B cell (primary cell): ENCODE results near the gene SCFD1. TPM values are rescaled to one million over a fixed set of nuclear protein-coding genes. Genes with fewer than 3 reads are reported as not detected.

ENCODE experiments used
- ATAC-seq: fragments of 200-7000 bp; cut with Tn5 transposase; one replicate; pipeline ENCODE4 v1.10.0; 2021; ENCODE audit warnings: low read depth, mild to moderate bottlenecking, moderate number of reproducible peaks, moderate library complexity
- CTCF ChIA-PET: fragments of 350-600 bp; sonication (Branson Sonifier 250); formaldehyde crosslinking; loops from one replicate; lab custom pipeline; 2021; ENCODE audit warnings: antibody characterized with exemption, inconsistent platforms; lab: Charles Lee
- POLR2A ChIA-PET: fragments of 350-600 bp; sonication (Branson Sonifier 250); formaldehyde crosslinking; loops from one replicate; lab custom pipeline; 2021; ENCODE audit warnings: antibody characterized with exemption; lab: Charles Lee
- DNase-seq: peaks from one replicate; pipeline ENCODE4 v3.0.0; 2013
- H2AFZ ChIP-seq: 2 replicates; pipeline ENCODE4 v1.6.1; 2012; ENCODE audit warnings: mild to moderate bottlenecking, low read depth, low read length; ENCODE audit not compliant: insufficient read depth, poor library complexity, severe bottlenecking
- H3K27ac ChIP-seq, 2 donors: 1 replicate in 1 of 2; 2 replicates in 1 of 2; pipeline ENCODE4 v1.5.1; 2012 to 2013; ENCODE audit warnings: low read length in 2 of 2, mild to moderate bottlenecking in 2 of 2, moderate library complexity in 1 of 2
- H3K27me3 ChIP-seq, 4 experiments: fragments of 200-600 bp in 1 of 4; sonication (generic) in 1 of 4; replicated peaks in 1 of 4; 1 replicate in 2 of 4; 2 replicates in 2 of 4; pipeline versions ENCODE4 v1.6.1 to v1.7.0; 2013 to 2016; ENCODE audit warnings: low read length in 3 of 4, mild to moderate bottlenecking in 2 of 4, mixed read lengths in 1 of 4, moderate library complexity in 1 of 4; ENCODE audit not compliant: insufficient read depth in 4 of 4, control insufficient read depth in 3 of 4; ENCODE audit errors: control extremely low read depth in 1 of 4
- H3K36me3 ChIP-seq, 2 experiments: replicated peaks in 1 of 2; 1 replicate in 1 of 2; 2 replicates in 1 of 2; pipeline versions ENCODE4 v1.6.1 to v1.7.1; 2013; ENCODE audit warnings: low read length in 1 of 2; ENCODE audit not compliant: insufficient read depth in 2 of 2, control insufficient read depth in 1 of 2; ENCODE audit errors: control extremely low read depth in 1 of 2, extremely low read depth in 1 of 2
- H3K4me1 ChIP-seq, 2 donors: fragments of 200-600 bp in 1 of 2; sonication (generic) in 1 of 2; 1 replicate in 1 of 2; 2 replicates in 1 of 2; pipeline versions ENCODE4 v1.5.1 to v1.6.1; 2013 to 2017; ENCODE audit warnings: low read length in 2 of 2; ENCODE audit not compliant: control insufficient read depth in 2 of 2, insufficient read depth in 2 of 2
- H3K4me2 ChIP-seq: replicated peaks from 2 replicates; pipeline ENCODE3; 2012; ENCODE audit warnings: mild to moderate bottlenecking, low read depth, low read length; ENCODE audit not compliant: poor library complexity, severe bottlenecking
- H3K4me3 ChIP-seq, 5 experiments: fragments of 200-600 bp in 1 of 5; sonication (generic) in 1 of 5; 1 replicate in 3 of 5; 2 replicates in 2 of 5; pipeline versions ENCODE4 v1.5.1 to v1.7.0; 2011 to 2016; ENCODE audit warnings: low read length in 4 of 5, mild to moderate bottlenecking in 4 of 5, low read depth in 2 of 5, control low read depth in 1 of 5, moderate library complexity in 1 of 5; ENCODE audit not compliant: insufficient read depth in 1 of 5; ENCODE audit errors: control extremely low read depth in 1 of 5, extremely low read depth in 1 of 5
- H3K79me2 ChIP-seq: fragments of 200-600 bp; sonication (generic); one replicate; pipeline ENCODE4 v1.6.0; 2016; ENCODE audit warnings: low read length; ENCODE audit not compliant: control insufficient read depth, insufficient read depth
- H3K9ac ChIP-seq: fragments of 200-600 bp; sonication (generic); 2 replicates; pipeline ENCODE4 v1.6.1; 2017; ENCODE audit warnings: mild to moderate bottlenecking, low read length, moderate library complexity
- H3K9me3 ChIP-seq, 3 donors: one replicate each; pipeline versions ENCODE4 v1.6.1 to v1.7.1; 2013; ENCODE audit warnings: low read length in 2 of 3; ENCODE audit not compliant: control insufficient read depth in 2 of 3, insufficient read depth in 1 of 3; ENCODE audit errors: control extremely low read depth in 1 of 3
- H4K20me1 ChIP-seq: 2 replicates; pipeline ENCODE4 v1.6.0; 2012; ENCODE audit warnings: mild to moderate bottlenecking, low read length; ENCODE audit not compliant: insufficient read depth, control insufficient read depth, poor library complexity, severe bottlenecking
- H3K27ac Mint-ChIP-seq: one replicate; pipeline ENCODE4 v1.8.0; 2021; ENCODE audit warnings: mixed read lengths
- H3K27me3 Mint-ChIP-seq: one replicate; pipeline ENCODE4 v1.8.0; 2021; ENCODE audit warnings: mixed read lengths
- H3K4me1 Mint-ChIP-seq: one replicate; pipeline ENCODE4 v1.8.0; 2021; ENCODE audit warnings: mixed read lengths
- H3K4me3 Mint-ChIP-seq: one replicate; pipeline ENCODE4 v1.8.0; 2021; ENCODE audit warnings: mixed read lengths
- H3K9me3 Mint-ChIP-seq: one replicate; pipeline ENCODE4 v1.8.0; 2022; ENCODE audit warnings: mixed read lengths; ENCODE audit not compliant: insufficient read depth
- CTCF ChIP-seq: fragments of 200-600 bp; IDR thresholded peaks from one replicate; pipeline ENCODE4 v1.8.0; 2022; ENCODE audit warnings: antibody characterized with exemption, mild to moderate bottlenecking
- EZH2 ChIP-seq: IDR thresholded peaks from 2 replicates; pipeline ENCODE4 v1.6.1; 2012; ENCODE audit warnings: borderline replicate concordance, low read depth, mild to moderate bottlenecking, moderate library complexity, low read length; ENCODE audit not compliant: insufficient read depth, poor library complexity, severe bottlenecking
- WGBS: methylation state at CpG from one replicate; pipeline ENCODE4 v1.1.5; 2013; ENCODE audit warnings: missing lambda C conversion rate; ENCODE audit not compliant: insufficient coverage; 5-methylcytosine and 5-hydroxymethylcytosine counted together
- intact Hi-C: fragments of 100-400 bp; cut with micrococcal nuclease; formaldehyde crosslinking; loops from one replicate; pipeline ENCODE4 v1.10.0; 2022
- polyA plus RNA-seq: library from polyadenylated mRNA; depleted of rRNA; stranded (reverse); fragments of >200 nt; gene quantifications from 2 replicates; pipeline ENCODE4 v1.2.3, GENCODE V29; 2012
- total RNA-seq, 2 donors: library from RNA; stranded (reverse); fragments of 120-200 nt in 1 of 2; gene quantifications; 1 replicate in 1 of 2; 2 replicates in 1 of 2; pipeline versions ENCODE4 v1.2.3 to v1.2.4, GENCODE V29; 2013 to 2022

The SCFD1 gene
- total and polyA plus RNA-seq, 2 donors (not counting 1 experiment from before 2014, with no cell fraction given) = 23.1 to 73.0 TPM

- no peak overlapping the region for H3K4me3 Mint-ChIP-seq
- POLR2A ChIA-PET = no interaction called here
- Histone ChIP-seq H2AFZ (no peak overlapping the region), H3K9ac (no peak overlapping the region), H3K4me3 (no peak overlapping the region), H3K79me2 (no peaks in the 10 kb centered on the region), H3K4me2 (no peak overlapping the region), H3K27me3 (no peaks in the 10 kb centered on the region), H3K27ac (no peak overlapping the region), H3K4me1 (no peaks in the 10 kb centered on the region), H3K36me3 (peaks cover 0 to 20% of the 10 kb centered on the region in 2 experiments), H4K20me1 (no peaks in the 10 kb centered on the region), H3K9me3 (no peaks in the 10 kb centered on the region)
- H3K27me3 Mint-ChIP-seq = no peaks in the 10 kb centered on the region
- no peak for TF ChIP-seq CTCF
- no peak for TF ChIP-seq EZH2
- CTCF ChIA-PET = interaction anchor here (0.6 to 1.5 kb wide), 3 partner anchors 88 to 237 kb away, joined by 3 to 5 read pairs (median 4); no protein-coding TSS in a partner anchor
- intact Hi-C loops = no loop called here
- no peak for ATAC-seq
- WGBS = 45% methylated on average over 2 of the region's 6 CpGs
- H3K9me3 Mint-ChIP-seq = no peaks in the 10 kb centered on the region
- DNase-seq = peak; percentile 39
- H3K4me1 Mint-ChIP-seq = peaks cover 2% of the 10 kb centered on the region
- peak overlapping the region; percentile 66 for H3K27ac Mint-ChIP-seq
Measured at GRCh38 chr14:30610787-30611343, 11.3 kb upstream of the SCFD1 start.

GRCh38 chr14:30614155-30614554 lies 8.0 kb upstream of the SCFD1 start:
- H3K36me3 ChIP-seq = peaks cover 1 to 8% of the 10 kb centered on the region in 2 experiments
- DNase-seq (no peak), ATAC-seq (no peak)
- CTCF ChIA-PET = no interaction called here
- H3K4me3 Mint-ChIP-seq = no peak overlapping the region
- H3K79me2 ChIP-seq = no peaks in the 10 kb centered on the region
- POLR2A ChIA-PET = no interaction called here
- H3K27ac ChIP-seq = no peak overlapping the region
- no peaks in the 10 kb centered on the region for H4K20me1 ChIP-seq
- H2AFZ ChIP-seq = no peak overlapping the region
- TF ChIP-seq CTCF (no peak), EZH2 (no peak)
- H3K27ac Mint-ChIP-seq = no peak overlapping the region
- H3K27me3 ChIP-seq = no peaks in the 10 kb centered on the region
- intact Hi-C loops = no loop called here
- H3K27me3 Mint-ChIP-seq = no peaks in the 10 kb centered on the region
- no peak overlapping the region for H3K4me2 ChIP-seq
- no peaks in the 10 kb centered on the region for H3K9me3 ChIP-seq
- H3K4me1 Mint-ChIP-seq = peaks cover 3% of the 10 kb centered on the region
- no peaks in the 10 kb centered on the region for H3K9me3 Mint-ChIP-seq
- H3K4me1 ChIP-seq = no peaks in the 10 kb centered on the region
- 100% methylated on average over 2 of the region's 2 CpGs for WGBS
- no peak overlapping the region for H3K9ac ChIP-seq
- H3K4me3 ChIP-seq = no peak overlapping the region
